GM19467 (cell line): Measurements from ENCODE around the gene ADCY7.

Experiments
- ATAC-seq: cut with Tn5 transposase; IDR thresholded peaks from one replicate; pipeline ENCODE4 v1.9.1; 2021; ENCODE audit warnings: mild to moderate bottlenecking, moderate library complexity; ENCODE audit not compliant: unreplicated experiment

Gene ADCY7

DNA sequence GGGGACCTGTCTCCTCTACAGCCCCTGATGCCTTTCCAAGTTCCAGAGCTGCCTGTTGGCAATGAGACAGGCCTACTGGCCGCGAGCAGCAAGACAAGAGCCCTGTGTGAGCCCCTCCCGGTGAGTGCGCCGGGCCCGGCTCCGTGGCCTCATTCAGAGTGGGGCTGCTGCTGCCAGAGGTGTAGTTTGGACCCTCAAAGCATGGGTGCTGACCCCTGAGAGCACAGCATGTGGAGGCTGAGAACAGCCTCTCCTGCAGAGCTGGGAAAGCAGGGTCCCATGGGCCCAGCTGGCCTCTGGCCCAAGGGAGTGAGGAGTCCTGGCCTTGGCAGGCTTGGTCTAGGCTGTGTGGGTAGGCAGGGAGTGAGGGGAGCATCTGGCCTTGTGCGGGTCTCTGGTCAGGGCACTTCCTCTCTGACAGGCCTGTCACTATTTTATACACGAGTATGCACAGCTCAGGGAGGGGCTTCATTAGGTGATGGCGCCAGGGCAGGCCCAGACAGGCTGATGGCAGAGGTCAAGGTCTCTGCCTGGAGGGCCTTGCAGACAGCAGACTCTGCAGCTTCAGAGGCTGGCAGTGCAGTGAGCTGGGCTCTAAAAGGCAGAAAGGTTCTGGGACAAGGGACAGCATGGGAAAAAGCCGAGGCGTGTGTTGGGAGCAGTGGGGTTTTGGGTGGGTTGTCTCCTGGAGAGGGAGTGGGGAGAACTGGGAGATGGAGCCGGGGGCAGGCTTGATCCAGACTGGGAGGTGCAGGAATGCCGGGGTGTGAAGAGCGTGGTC is 43.4 kb downstream of the ADCY7 start:
- no peak for ATAC-seq

GRCh38 chr16:50310308-50311133 is 44.2 kb downstream of the ADCY7 start:
- no peak for ATAC-seq

- ATAC-seq, result no peak
These were observed 44.8 kb downstream of the ADCY7 start for GRCh38 chr16:50311134-50311528.

DNA sequence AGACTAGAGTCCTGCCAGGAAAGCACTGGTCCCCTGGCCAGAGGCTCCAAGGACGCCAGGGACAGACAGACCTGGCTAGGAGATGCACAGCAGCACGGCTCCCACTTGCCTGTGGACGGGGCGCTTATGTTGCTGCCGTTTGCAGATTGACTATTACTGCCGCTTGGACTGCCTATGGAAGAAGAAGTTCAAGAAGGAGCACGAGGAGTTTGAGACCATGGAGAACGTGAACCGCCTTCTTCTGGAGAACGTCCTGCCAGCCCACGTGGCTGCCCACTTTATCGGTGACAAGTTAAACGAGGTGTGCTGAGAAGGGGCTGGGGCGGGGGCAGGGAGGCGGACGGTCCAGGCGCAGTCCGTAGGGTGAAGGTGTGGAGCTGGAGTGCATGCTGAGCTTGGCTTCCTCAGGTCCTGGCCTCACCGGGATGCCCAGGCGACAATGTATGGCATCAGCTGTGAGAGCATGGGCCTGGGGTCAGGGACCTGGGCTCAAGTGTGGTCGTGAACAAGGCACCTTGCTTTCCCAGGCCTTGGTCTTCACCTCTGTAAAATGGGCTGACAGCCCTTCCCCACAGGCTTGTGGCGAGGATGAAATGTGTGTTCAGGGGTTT is 45.6 kb downstream of the ADCY7 start:
- no peak for ATAC-seq

DNA sequence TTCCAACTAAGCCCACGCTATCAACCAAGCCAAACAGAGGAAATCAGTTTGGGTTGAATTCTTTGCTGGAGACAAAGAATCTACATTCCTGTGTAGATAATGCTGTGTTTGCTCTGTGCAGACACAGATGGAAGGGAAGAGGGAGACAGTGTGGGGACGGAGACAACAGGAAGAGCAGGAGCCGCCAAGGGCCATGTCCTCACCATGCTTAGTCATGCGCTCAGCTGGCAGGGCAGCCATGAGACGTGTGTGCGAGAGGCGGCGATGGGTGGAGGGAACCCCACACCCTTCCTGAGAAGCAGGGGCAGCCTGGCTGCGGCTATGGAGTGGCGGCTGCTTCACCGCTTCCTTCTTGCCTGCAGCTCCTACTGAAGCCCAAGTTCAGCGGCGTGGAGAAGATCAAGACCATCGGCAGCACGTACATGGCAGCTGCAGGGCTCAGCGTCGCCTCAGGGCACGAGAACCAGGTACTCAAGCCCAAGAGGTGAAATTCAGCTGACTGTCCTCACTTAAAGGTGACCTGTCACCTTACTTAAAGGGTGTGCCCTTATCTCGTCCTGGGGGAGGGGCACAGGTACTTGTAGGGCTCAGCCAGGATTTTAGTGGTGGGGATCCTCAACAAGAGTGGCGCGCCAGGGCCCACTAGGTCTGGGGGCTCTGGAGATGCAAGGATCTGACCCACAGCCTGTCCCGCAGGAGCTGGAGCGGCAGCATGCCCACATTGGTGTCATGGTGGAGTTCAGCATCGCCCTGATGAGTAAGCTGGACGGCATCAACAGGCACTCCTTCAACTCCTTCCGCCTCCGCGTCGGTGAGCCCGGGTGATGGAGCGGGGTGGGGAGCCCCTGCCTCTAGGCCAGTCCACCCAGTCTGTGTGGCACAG is 47.5 kb downstream of the ADCY7 start:
- ATAC-seq, result no peak

GRCh38 chr16:50314665-50315064 is 48.3 kb downstream of the ADCY7 start:
- no peak for ATAC-seq

- ATAC-seq, result no peak
These were observed 49.1 kb downstream of the ADCY7 start for GRCh38 chr16:50315346-50315997.

DNA sequence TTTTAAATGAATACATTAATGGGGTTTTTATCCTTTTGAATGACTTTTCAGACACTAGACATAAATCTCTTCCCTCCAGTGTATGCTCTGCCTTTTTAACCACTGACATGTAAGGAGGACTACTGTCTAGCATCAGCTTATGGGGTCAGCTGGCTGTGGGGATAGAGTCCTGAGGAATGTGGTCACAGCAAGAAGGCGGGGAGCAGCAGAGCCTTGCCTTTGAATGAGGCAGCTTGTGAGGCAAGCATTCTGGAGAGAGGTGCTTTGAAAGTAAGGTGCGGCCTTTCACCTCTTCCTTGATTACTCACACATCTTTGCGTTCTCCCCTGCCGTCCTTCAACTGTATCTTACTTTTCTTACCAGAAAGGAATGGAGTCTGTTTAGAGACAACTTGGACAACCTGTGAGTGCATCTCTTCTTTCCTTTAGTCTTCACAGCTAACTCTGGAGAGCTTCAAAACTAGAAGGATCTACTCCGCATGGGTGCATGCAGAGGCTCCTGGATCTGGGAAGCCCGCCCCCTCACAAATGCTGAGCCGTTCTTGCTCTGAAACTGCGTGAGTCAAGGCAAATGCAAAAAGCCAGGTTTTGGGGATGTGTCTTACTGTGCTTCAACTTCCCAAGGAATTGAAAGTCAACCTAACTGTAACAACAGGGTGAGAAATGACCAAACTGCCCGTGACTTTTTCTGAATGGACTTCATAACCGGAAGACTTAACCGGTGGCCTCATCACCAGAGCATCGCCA is 49.9 kb downstream of the ADCY7 start:
- no peak for ATAC-seq

GRCh38 chr16:50316848-50317630 is 50.7 kb downstream of the ADCY7 start:
- ATAC-seq, result no peak

GRCh38 chr16:50318796-50319578 is 52.6 kb downstream of the ADCY7 start:
- ATAC-seq, result no peak

DNA sequence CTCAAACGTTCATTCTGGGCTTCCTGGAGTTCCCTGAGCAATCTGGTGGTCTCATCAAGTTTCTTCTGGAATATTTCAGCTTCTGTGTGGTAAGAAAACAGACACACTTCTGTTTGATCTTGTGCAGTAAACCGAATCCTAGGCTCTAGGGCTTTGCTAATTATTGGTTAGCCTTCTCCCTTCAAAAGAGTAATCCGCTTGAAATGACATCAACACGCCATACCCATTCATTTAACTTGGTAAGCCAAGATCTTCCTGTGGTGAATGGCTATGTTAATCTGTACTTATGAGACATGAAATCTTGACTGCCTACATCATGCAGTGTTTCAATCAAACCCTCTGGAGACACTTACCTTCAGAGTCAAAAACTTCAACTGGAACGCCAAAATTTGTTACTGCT is 54.0 kb downstream of the ADCY7 start:
- no peak for ATAC-seq

DNA sequence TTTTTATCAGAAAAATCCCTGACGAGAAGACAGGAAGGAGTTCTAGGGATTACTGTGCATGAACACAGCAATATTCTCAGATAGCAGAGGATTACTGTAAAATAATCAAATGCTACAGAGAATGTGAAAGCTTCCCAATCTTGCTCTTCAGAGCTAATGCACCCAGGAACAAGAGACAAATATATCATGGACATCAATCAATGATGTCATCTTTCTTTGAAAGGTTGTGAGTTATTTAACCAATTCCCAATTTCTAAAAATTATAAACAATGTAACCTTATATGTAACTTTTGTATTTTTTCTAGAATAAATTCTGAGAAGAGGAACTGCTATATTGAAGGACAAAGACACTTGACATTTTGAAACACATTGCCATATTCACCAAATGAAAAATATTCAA is 56.0 kb downstream of the ADCY7 start:
- ATAC-seq, result no peak

GRCh38 chr16:50323335-50324011 is 57.1 kb downstream of the ADCY7 start:
- no peak for ATAC-seq

DNA sequence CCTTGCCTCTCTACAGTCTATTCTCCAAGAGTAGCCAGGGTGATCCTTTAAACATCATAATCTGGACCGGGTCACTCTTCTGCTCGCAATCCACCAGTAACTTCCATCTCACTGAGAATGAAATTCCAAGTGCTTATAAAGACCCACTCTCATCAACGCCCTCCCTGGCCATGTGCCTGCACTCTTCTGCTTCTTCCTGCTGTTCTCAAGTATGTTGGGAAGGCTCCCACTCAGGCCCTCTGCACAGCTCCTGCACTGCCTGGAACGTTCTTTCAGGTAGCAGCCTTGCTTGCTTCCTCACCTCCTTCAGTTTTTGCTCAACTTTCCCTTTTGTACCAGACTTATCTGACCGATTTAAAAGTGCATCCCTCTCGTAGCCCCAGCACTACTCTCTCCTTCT is 58.0 kb downstream of the ADCY7 start:
- no peak for ATAC-seq

DNA sequence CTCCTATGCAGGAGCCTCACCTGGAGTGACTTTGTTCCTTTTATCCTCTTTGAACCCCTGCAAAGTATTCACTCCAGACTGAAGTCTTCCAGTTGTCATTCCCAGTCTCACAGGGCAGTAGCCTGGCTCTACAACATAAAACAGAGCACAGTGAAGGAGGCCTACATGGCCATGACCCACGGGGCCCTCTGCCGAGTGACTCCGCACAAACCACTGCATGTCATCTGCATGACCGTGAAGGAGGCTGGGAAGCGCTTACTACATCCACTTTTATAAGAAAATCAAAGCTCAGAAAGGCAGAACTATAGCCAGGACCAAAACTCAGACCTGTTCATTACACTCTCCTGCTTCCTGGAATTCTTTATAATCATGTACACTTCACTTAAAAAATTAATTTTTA is 59.9 kb downstream of the ADCY7 start:
- no peak for ATAC-seq

GRCh38 chr16:50326835-50327465 is 60.6 kb downstream of the ADCY7 start:
- peak; percentile 67 for ATAC-seq
